GM21723 (cell line): ENCODE measurements around the gene CDC14A.

Experiments used
- ATAC-seq: cut with Tn5 transposase; IDR thresholded peaks from one replicate; pipeline ENCODE4 v1.9.1; 2021; ENCODE audit warnings: mild to moderate bottlenecking, moderate library complexity; ENCODE audit not compliant: unreplicated experiment

CDC14A gene

DNA sequence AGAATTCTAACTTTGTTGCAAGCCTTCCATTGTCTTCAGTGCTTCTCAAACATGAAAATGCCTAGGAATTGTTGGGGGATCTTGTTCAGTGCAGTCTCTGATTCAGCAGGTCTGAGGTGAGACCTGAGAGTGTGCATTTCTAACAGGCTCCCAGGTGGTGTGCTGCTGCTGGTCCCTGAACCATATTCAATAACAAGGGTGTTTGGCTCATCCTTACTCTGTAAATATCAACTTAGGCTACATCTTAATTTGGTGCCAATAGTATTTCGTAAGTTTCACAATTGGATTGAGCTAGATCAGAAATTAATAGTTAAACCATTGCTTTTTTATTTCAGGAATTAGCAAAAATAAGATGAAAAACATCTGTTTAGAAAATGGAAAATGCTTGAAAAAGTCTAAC is 126.5 kb downstream of the CDC14A start:
- ATAC-seq = no peak

GRCh38 chr1:100479620-100480338 is 127.5 kb downstream of the CDC14A start:
- ATAC-seq = no peak

- no peak for ATAC-seq
Observed at GRCh38 chr1:100481303-100481702, 129.0 kb downstream of the CDC14A start.

DNA sequence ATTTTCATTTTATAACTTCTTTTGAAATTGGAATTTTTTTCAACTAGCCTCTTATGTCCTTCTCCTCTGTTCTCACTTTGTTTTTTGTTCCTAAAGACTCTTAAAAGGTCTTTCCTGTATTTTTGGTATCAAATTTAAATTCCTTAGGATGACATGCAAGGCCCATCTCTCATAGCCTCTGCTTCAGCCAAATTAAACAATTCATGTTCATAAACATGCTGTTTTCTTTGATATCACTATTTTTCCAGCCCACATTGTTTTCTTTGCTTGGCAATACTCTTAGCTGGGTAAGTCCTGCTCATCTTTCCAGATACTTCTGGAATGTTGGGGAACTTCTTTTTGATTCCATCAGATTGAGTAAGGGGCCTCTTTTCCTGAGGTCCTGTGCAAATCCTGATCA is 129.9 kb downstream of the CDC14A start:
- ATAC-seq = no peak

DNA sequence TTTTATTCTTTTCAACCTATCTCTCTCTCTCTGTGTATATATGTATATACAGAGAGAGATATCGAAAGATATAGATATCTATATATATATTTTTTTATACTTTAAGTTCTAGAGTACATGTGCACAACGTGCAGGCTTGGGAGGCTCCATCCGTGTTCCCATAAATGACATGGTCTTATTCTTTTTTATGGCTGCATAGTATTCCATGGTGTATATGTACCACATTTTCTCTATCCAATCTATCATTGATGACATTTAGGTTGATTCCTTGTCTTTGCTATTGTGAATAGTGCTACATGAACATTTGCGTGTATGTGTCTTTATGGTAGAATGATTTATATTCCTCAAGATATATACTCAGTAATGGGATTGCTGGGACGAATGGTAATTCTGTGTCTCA is 130.4 kb downstream of the CDC14A start:
- ATAC-seq = no peak

- ATAC-seq = no peak
Observed at GRCh38 chr1:100483230-100483629, 130.9 kb downstream of the CDC14A start.

DNA sequence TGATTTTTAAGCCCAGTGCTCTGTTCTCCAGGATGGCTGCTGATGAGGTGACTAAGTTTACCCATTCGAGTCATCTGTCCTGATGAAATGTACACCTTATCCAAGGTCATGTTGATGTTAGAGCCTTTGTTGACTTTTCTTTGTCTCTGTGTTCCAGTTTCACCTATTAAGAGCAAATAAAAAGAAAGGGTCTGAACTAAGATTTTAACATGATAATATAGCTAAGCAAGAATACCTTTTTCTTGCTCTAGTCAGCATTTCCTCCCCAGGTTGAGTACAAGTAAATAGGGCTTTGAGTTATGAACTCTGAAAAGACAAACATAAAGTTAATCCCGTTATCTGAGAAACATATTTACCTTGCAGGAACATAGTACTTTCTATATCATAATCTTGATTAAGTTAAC is 133.6 kb downstream of the CDC14A start:
- ATAC-seq = no peak

DNA sequence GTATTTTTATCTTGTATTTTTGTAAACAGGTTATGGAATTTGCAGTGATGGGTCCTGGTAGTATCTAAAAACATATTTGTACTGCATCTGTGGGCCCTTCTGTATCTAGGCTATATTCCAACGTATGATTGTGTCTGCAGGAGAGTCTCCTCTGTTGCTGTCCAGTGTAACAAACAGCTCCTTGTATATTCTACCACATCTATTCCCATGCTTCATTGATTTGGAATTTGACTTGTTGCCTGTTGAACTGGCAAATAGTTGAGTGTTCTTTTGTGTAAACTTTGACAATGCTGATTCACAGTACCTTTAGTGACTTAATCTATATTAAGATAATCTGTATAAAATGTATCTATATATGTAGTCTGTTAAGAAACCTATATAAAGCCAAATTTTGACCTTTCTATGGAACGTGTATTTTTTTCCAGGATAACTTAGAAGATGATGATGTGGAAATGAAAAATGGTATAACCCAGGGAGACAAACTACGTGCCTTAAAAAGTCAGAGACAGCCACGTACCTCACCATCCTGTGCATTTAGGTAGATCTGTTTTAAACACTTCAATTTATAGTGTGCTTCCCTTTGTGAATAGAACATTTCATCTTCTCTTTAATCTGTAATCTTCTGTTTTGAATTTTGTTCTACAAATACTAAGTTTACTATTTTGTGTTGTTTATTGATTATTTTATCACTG is 142.2 kb downstream of the CDC14A start:
- no peak for ATAC-seq

DNA sequence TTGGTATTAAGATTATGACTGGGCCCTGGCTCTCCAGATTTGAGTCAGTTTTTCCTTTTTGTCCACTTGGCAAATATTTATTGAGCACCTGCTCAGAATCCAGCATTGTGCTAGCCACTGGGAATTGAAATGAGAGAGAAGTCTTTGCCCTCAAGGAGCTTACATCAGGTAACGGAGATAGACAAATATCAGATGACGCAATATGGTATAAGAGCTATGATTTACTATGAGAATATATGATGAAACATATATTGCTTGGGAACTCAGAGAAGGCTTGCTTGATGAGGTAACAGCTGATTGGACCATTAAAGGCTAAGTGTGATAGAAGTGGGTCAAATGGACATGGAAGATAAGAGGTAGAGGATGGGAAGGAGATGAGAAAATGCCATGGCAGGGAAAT is 144.6 kb downstream of the CDC14A start:
- no peak for ATAC-seq

- ATAC-seq = no peak
Observed at GRCh38 chr1:100497796-100498195, 145.5 kb downstream of the CDC14A start.

- ATAC-seq = no peak
Observed at GRCh38 chr1:100499194-100499811, 147.0 kb downstream of the CDC14A start.

DNA sequence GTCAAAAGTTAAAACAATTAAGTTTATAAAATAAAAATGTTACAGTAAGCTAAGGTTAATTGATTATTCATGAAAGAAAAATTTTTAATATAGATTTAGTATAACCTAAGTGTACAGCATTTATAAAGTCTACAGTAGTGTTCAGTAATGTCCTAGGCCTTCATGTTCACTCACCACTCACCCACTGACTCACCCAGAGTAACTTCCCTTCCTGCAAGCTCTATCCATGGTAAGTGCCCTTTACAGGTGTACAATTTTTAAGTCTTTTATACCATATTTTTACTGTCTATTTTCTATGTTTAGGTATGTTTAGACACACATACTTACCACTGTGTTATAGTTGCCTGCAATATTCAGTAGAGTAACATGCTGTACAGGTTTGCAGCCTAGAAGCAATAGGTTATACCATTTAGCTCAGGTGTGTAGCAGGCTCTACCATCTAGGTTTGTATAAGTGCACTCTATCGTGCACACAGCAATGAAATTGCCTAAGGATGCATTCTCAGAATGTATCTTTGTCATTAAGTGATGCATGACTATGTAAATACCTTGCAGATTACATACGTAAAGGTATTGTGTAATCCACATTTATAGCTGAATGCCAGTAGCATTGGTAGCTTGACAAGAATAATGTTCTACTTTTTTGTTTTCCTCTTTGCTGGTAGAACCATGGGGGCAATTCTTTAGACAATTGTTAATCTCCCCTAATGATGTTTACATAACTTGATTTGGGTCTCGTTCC is 149.9 kb downstream of the CDC14A start:
- ATAC-seq = no peak

DNA sequence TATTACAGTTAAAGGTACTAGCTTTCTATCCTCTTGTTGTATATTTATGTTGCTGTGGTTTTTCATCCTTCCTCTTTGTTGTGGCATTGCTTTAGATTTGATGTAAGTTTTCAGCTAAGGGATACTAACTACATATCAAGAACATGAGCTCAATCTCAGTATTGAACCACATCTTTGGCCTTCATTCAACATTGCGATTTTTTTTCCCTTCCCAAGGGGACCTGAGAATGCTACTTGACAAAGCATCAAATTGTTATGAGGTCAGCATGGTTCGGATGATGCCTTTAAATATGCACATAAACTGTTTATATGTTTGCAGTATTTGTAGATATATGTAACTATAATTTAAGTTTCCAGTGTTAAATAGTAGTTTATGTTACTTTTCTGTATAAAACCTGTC is 153.9 kb downstream of the CDC14A start:
- ATAC-seq = no peak

DNA sequence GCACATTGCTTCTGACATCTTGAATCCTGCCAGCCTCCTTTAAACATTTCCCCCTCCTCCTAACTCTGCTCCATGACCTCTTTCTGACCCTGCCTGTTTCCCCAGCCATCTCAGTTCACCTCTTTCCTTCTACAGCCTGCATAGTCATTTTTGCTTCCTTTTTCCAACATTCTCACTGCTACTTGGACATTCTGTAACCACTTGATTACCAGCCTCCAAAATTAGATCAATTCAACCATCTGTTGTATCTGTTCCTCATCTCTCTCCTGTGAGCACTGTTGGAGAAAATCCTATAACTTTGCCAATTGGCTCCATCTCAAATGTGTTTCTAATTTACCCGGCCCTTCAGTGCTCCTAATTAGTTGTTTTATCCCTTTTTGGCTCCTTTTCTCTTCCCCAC is 158.1 kb downstream of the CDC14A start:
- ATAC-seq = no peak

- ATAC-seq = no peak
Observed at GRCh38 chr1:100511058-100511457, 158.8 kb downstream of the CDC14A start.

DNA sequence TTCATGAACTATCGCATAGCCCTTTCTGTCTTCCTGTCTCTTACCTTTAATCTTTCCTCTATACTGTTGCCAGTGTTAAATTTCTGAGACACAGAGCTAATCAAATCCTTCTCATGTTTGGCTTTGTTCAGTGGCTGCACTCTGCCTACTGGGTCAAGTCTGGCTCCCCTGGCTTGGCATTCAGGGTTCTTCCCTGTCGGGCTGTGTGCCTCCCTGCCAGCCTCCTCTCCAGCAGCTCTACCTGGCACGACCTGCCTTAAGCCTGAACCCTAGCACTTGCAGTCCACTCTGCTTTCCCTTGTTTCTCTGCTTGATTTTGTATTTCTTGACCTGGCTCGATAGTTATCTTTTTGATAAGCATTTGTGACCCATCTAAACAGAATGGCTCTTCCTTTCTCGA is 159.5 kb downstream of the CDC14A start:
- ATAC-seq = no peak

DNA sequence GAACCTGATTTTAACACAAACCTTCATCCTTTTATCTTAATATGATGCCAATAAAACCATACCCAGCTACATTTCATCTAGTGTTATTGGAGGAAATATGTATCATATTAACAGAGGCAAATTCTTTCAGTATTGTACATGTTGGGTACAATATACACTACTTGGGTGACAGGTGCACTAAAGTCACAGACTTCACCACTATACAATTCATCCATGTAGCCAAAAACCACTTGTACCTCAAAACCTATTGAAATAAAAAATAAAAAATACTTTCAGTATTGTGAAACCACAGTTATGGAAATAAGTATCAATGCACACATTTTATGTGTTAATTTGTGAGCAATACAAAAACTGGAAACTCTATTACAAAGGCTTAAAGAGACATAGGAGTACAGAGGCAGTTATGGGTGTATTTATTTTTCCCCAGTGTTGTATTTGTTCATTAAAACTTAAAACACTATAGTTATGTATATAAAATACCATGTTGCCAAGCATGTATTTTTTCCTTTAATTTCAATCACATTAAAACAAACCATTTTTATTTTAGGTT is 160.6 kb downstream of the CDC14A start:
- ATAC-seq = no peak

DNA sequence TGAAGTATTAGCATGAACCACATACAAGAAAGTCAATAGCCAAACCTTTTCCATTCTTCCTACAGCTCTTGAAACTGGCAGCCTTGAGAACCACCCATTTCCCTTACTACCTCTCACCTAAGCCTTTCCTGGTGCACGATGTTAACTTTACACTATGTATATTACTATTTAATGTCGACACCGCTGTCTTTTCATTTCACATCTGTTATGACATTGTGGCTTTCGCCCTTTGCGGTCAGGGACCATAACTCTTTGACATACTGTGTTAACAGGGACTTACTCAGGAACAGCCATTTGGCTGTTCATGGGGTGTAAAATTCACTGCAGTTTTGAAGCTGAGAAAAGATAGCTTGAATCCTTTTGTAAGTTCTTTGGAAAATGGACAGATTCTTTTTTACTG is 164.6 kb downstream of the CDC14A start:
- ATAC-seq = no peak

DNA sequence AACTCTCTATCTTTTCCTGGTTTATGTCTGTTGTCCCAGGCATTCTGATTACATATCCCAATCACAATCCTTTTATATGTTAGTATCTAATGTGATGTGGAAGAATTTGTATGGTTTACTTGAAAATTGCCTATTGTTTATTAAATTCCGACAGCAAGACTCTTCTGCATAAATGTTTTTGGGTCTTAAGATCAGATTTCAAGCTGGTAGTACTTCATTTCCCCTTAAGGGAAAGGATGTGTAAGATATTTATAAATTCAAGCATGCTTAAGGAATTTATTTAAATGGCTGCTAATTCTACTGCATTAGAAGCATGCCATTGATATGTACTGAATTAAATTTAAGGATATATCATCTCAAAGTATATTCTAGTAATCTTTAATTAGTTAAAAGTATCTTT is 165.2 kb downstream of the CDC14A start:
- ATAC-seq = no peak

- ATAC-seq = no peak
Observed at GRCh38 chr1:100518023-100518422, 165.7 kb downstream of the CDC14A start.

DNA sequence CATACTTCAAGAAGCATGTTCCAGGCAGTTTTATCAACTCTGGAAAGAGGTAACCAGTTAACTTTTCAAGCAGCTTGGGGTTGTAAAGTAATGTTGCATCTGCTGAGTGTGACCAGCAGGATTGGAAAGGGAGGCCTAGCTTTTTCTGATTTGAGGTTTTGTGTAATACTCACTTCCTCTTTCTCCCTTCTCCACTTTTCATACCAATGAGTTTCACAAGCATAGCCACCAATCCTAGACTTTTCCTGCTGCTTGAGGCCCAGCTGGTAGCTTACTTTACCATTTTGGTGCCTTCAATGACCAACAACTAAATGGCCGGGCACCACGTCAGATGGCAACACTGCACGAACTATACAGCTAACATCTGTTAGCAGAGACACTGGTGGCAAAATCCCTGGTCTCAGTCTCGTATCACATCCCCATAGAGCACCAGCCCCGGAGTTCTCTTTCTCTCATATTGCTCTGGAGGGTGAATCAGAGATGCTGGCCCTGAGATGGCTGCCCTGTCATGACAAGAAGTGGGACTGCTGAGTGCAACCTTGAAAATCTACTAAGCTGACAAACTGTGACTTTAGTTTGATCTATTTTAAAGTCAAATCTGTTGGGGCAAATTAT is 170.8 kb downstream of the CDC14A start:
- ATAC-seq = peak; percentile 91
